OCI-LY1 (cell line): Measurements from ENCODE around the gene STK31.

Experiments
- EZH2 ChIP-seq: fragments of 200-600 bp; sonication (generic), shearing (Covaris generic); IDR thresholded peaks from 2 replicates; pipeline ENCODE4 v1.8.0; 2017; ENCODE audit warnings: borderline replicate concordance, mixed run types, mild to moderate bottlenecking, antibody characterized with exemption, low read length, moderate library complexity, mixed read lengths
- TF ChIP-seq, protein P1 (sequence below): fragments of 200-600 bp; sonication (generic), shearing (Covaris generic); IDR thresholded peaks from 2 replicates; pipeline ENCODE4 v1.5.1; 2017; ENCODE audit warnings: mild to moderate bottlenecking, antibody characterized with exemption, low read length, moderate library complexity, mixed read lengths

DNA sequence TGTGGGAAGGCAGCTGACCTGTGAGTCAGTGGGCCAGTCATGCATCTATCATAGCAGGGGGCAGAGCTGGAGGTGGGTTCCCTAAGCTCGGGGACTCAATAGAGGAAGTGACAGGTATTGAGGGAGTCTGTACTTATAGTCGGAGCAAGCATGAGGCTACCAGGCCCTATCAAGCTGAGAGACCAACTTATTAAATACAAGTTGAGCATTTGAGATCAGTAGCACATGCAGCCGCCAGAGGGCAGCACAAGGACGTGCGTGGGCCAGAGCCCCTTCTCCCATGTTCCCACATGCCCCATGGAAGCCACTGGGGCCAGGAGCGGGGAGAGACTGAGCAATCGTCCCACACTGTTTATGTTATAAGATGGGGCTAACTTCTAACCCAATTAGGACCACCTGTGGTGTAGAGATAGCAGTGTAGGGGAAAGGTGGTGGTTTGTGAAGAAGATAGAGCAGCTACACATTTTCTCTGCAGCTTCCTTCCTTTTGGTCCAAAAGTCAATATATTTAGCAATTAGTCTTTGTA, 13.0 kb upstream of the STK31 start:
- TF ChIP-seq, protein P1, sequence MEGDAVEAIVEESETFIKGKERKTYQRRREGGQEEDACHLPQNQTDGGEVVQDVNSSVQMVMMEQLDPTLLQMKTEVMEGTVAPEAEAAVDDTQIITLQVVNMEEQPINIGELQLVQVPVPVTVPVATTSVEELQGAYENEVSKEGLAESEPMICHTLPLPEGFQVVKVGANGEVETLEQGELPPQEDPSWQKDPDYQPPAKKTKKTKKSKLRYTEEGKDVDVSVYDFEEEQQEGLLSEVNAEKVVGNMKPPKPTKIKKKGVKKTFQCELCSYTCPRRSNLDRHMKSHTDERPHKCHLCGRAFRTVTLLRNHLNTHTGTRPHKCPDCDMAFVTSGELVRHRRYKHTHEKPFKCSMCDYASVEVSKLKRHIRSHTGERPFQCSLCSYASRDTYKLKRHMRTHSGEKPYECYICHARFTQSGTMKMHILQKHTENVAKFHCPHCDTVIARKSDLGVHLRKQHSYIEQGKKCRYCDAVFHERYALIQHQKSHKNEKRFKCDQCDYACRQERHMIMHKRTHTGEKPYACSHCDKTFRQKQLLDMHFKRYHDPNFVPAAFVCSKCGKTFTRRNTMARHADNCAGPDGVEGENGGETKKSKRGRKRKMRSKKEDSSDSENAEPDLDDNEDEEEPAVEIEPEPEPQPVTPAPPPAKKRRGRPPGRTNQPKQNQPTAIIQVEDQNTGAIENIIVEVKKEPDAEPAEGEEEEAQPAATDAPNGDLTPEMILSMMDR: peak; percentile 97
- TF ChIP-seq EZH2: no peak
